BLaER1 (cell line): Measurements from ENCODE around the gene MAST2.

Experiments used
- H3K27ac ChIP-seq: shearing (Covaris generic); formaldehyde crosslinking; 2 replicates; pipeline ENCODE4 v1.8.1; 2022
- H3K27me3 ChIP-seq: shearing (Covaris generic); formaldehyde crosslinking; 2 replicates; pipeline ENCODE4 v1.8.1; 2022
- H3K36me3 ChIP-seq: shearing (Covaris generic); formaldehyde crosslinking; 2 replicates; pipeline ENCODE4 v1.8.1; 2022
- H3K4me1 ChIP-seq: shearing (Covaris generic); formaldehyde crosslinking; 2 replicates; pipeline ENCODE4 v1.8.1; 2022
- H3K4me2 ChIP-seq: shearing (Covaris generic); formaldehyde crosslinking; 2 replicates; pipeline ENCODE4 v1.8.1; 2022
- H3K4me3 ChIP-seq: shearing (Covaris generic); formaldehyde crosslinking; 2 replicates; pipeline ENCODE4 v1.8.1; 2022
- H3K9ac ChIP-seq: shearing (Covaris generic); formaldehyde crosslinking; 2 replicates; pipeline ENCODE4 v1.8.1; 2022
- H3K9me3 ChIP-seq: shearing (Covaris generic); formaldehyde crosslinking; 2 replicates; pipeline ENCODE4 v1.8.1; 2022
- H4K20me1 ChIP-seq: shearing (Covaris generic); formaldehyde crosslinking; 2 replicates; pipeline ENCODE4 v1.8.1; 2022
- Cebpa-rat ChIP-seq: shearing (Covaris generic); IDR thresholded peaks from 2 replicates; pipeline ENCODE4 v1.8.1; 2022

The MAST2 gene

GRCh38 chr1:45971922-45972531 is 168.6 kb downstream of the MAST2 start:
- no peaks in the 10 kb centered on the region for H3K27me3 ChIP-seq
- H3K36me3 ChIP-seq = peaks cover 40% of the 10 kb centered on the region
- H3K4me3 ChIP-seq = no peak overlapping the region
- H3K27ac ChIP-seq = no peak overlapping the region
- peaks cover 23% of the 10 kb centered on the region for H3K9me3 ChIP-seq
- H4K20me1 ChIP-seq = no peaks in the 10 kb centered on the region
- no peak overlapping the region for H3K9ac ChIP-seq
- no peak for TF ChIP-seq Cebpa-rat
- no peak overlapping the region for H3K4me2 ChIP-seq
- H3K4me1 ChIP-seq = no peaks in the 10 kb centered on the region

- TF ChIP-seq Cebpa-rat = no peak
- H3K9me3 ChIP-seq = peaks cover 23% of the 10 kb centered on the region
- H3K4me1 ChIP-seq = no peaks in the 10 kb centered on the region
- H4K20me1 ChIP-seq = no peaks in the 10 kb centered on the region
- H3K36me3 ChIP-seq = peaks cover 40% of the 10 kb centered on the region
- H3K27me3 ChIP-seq = no peaks in the 10 kb centered on the region
- no peak overlapping the region for H3K9ac ChIP-seq
- no peak overlapping the region for H3K27ac ChIP-seq
- H3K4me2 ChIP-seq = no peak overlapping the region
- H3K4me3 ChIP-seq = no peak overlapping the region
Observed at GRCh38 chr1:45972621-45973020, 169.2 kb downstream of the MAST2 start.

GRCh38 chr1:45973121-45973520 is 169.7 kb downstream of the MAST2 start:
- TF ChIP-seq Cebpa-rat = no peak
- H3K36me3 ChIP-seq = peaks cover 40% of the 10 kb centered on the region
- H3K9ac ChIP-seq = no peak overlapping the region

GRCh38 chr1:45974541-45975269 is 171.3 kb downstream of the MAST2 start:
- no peaks in the 10 kb centered on the region for H3K4me1 ChIP-seq
- no peak for TF ChIP-seq Cebpa-rat
- no peak overlapping the region for H3K4me2 ChIP-seq
- H4K20me1 ChIP-seq = no peaks in the 10 kb centered on the region
- H3K36me3 ChIP-seq = peaks cover 33% of the 10 kb centered on the region
- H3K4me3 ChIP-seq = no peak overlapping the region
- H3K9ac ChIP-seq = no peak overlapping the region
- no peaks in the 10 kb centered on the region for H3K27me3 ChIP-seq
- H3K27ac ChIP-seq = no peak overlapping the region
- H3K9me3 ChIP-seq = peaks cover 13% of the 10 kb centered on the region

More at GRCh38 chr1:45973121-45973520, 169.7 kb downstream of the MAST2 start:
- Histone ChIP-seq H3K4me3 (no peak overlapping the region), H3K9me3 (peaks cover 23% of the 10 kb centered on the region), H3K27ac (no peak overlapping the region), H3K4me1 (no peaks in the 10 kb centered on the region), H3K4me2 (no peak overlapping the region), H4K20me1 (no peaks in the 10 kb centered on the region), H3K27me3 (no peaks in the 10 kb centered on the region)

- no peak for TF ChIP-seq Cebpa-rat
- Histone ChIP-seq H3K4me2 (no peak overlapping the region), H3K9me3 (0 out of 2 replicates have a peak, but pooled peaks cover 5% of the 10 kb centered on the region), H3K27me3 (no peaks in the 10 kb centered on the region), H3K4me3 (no peak overlapping the region), H3K9ac (no peak overlapping the region), H3K4me1 (no peaks in the 10 kb centered on the region), H3K27ac (no peak overlapping the region), H4K20me1 (no peaks in the 10 kb centered on the region), H3K36me3 (peaks cover 26% of the 10 kb centered on the region)
Observed at GRCh38 chr1:45976623-45977022, 173.2 kb downstream of the MAST2 start.

- H3K4me2 ChIP-seq = no peak overlapping the region
Observed at GRCh38 chr1:45979074-45979777, 175.8 kb downstream of the MAST2 start.

GRCh38 chr1:45979778-45980176 is 176.4 kb downstream of the MAST2 start:
- Histone ChIP-seq H3K27me3 (no peaks in the 10 kb centered on the region), H3K36me3 (0 out of 2 replicates have a peak, but pooled peaks cover 7% of the 10 kb centered on the region), H3K27ac (no peak overlapping the region), H3K4me3 (no peak overlapping the region), H3K4me1 (no peaks in the 10 kb centered on the region), H3K9me3 (0 out of 2 replicates have a peak, but pooled peaks cover 5% of the 10 kb centered on the region), H3K9ac (no peak overlapping the region), H4K20me1 (no peaks in the 10 kb centered on the region), H3K4me2 (no peak overlapping the region)
- no peak for TF ChIP-seq Cebpa-rat

More at GRCh38 chr1:45979074-45979777, 175.8 kb downstream of the MAST2 start:
- no peaks in the 10 kb centered on the region for H3K27me3 ChIP-seq
- no peak overlapping the region for H3K9ac ChIP-seq
- H3K4me3 ChIP-seq = no peak overlapping the region
- H3K27ac ChIP-seq = no peak overlapping the region
- no peaks in the 10 kb centered on the region for H3K4me1 ChIP-seq
- H3K36me3 ChIP-seq = peaks cover 8% of the 10 kb centered on the region; the same call in 1 of the 2 replicates
- 0 out of 2 replicates have a peak, but pooled peaks cover 5% of the 10 kb centered on the region for H3K9me3 ChIP-seq
- no peaks in the 10 kb centered on the region for H4K20me1 ChIP-seq
- TF ChIP-seq Cebpa-rat = no peak

GRCh38 chr1:45982359-45982758 is 178.9 kb downstream of the MAST2 start:
- H3K27ac ChIP-seq = no peak overlapping the region
- no peak overlapping the region for H3K4me3 ChIP-seq
- 0 out of 2 replicates have a peak, but pooled peaks cover 3% of the 10 kb centered on the region for H3K36me3 ChIP-seq
- H3K27me3 ChIP-seq = no peaks in the 10 kb centered on the region
- 0 out of 2 replicates have a peak, but pooled peaks cover 5% of the 10 kb centered on the region for H3K9me3 ChIP-seq
- H3K4me1 ChIP-seq = no peaks in the 10 kb centered on the region
- no peak overlapping the region for H3K4me2 ChIP-seq
- TF ChIP-seq Cebpa-rat = no peak
- no peaks in the 10 kb centered on the region for H4K20me1 ChIP-seq
- no peak overlapping the region for H3K9ac ChIP-seq

- H3K4me1 ChIP-seq = no peaks in the 10 kb centered on the region
- H3K4me2 ChIP-seq = no peak overlapping the region
- 0 out of 2 replicates have a peak, but pooled peaks cover 3% of the 10 kb centered on the region for H3K36me3 ChIP-seq
- no peak overlapping the region for H3K9ac ChIP-seq
- no peaks in the 10 kb centered on the region for H3K27me3 ChIP-seq
- no peak overlapping the region for H3K4me3 ChIP-seq
- H3K27ac ChIP-seq = no peak overlapping the region
- H3K9me3 ChIP-seq = 0 out of 2 replicates have a peak, but pooled peaks cover 5% of the 10 kb centered on the region
- TF ChIP-seq Cebpa-rat = no peak
- H4K20me1 ChIP-seq = no peaks in the 10 kb centered on the region
Observed at GRCh38 chr1:45983967-45984366, 180.6 kb downstream of the MAST2 start.
